Endothelial cell (in vitro differentiated cells): ENCODE results near the gene MESP2. TPM values are rescaled to one million over a fixed set of nuclear protein-coding genes. Genes with fewer than 3 reads are reported as not detected.

Source experiments
- DNase-seq: peaks from one replicate; pipeline ENCODE4 v3.0.0; 2021; ENCODE audit warnings: low spot score
- H3K27ac Mint-ChIP-seq: one replicate; pipeline ENCODE4 v1.8.0; 2021; ENCODE audit warnings: mixed read lengths, inconsistent platforms; ENCODE audit not compliant: unreplicated experiment
- H3K27me3 Mint-ChIP-seq: one replicate; pipeline ENCODE4 v1.8.0; 2021; ENCODE audit warnings: mild to moderate bottlenecking, moderate library complexity, mixed read lengths, inconsistent platforms; ENCODE audit not compliant: unreplicated experiment
- H3K36me3 Mint-ChIP-seq: one replicate; pipeline ENCODE4 v1.8.0; 2021; ENCODE audit warnings: mild to moderate bottlenecking, low read depth, mixed read lengths, inconsistent platforms; ENCODE audit not compliant: unreplicated experiment
- H3K4me1 Mint-ChIP-seq: one replicate; pipeline ENCODE4 v1.8.0; 2021; ENCODE audit warnings: mild to moderate bottlenecking, mixed read lengths, inconsistent platforms; ENCODE audit not compliant: unreplicated experiment
- H3K4me3 Mint-ChIP-seq: one replicate; pipeline ENCODE4 v1.8.0; 2021; ENCODE audit warnings: mild to moderate bottlenecking, mixed read lengths, inconsistent platforms; ENCODE audit not compliant: unreplicated experiment
- H3K9me3 Mint-ChIP-seq: one replicate; pipeline ENCODE4 v1.8.0; 2021; ENCODE audit warnings: mixed read lengths, inconsistent platforms; ENCODE audit not compliant: unreplicated experiment
- total RNA-seq: library from RNA; stranded (reverse); fragmentation: NEBNext Ultra II Directional; extraction: Animal tissue kit (Norgen Biotek cat#: 25700); gene quantifications from one replicate; pipeline ENCODE4 v1.2.1, GENCODE V29; 2021; ENCODE audit not compliant: unreplicated experiment
- TF ChIP-seq, protein P1 (sequence below): fragments of 200-600 bp; sonication (generic); IDR thresholded peaks from one replicate; pipeline ENCODE4 v1.5.0; 2021; ENCODE audit warnings: antibody characterized with exemption; ENCODE audit not compliant: unreplicated experiment

The MESP2 gene
- total RNA-seq, 1 donor from 2014 or later: 0.33 TPM

DNA sequence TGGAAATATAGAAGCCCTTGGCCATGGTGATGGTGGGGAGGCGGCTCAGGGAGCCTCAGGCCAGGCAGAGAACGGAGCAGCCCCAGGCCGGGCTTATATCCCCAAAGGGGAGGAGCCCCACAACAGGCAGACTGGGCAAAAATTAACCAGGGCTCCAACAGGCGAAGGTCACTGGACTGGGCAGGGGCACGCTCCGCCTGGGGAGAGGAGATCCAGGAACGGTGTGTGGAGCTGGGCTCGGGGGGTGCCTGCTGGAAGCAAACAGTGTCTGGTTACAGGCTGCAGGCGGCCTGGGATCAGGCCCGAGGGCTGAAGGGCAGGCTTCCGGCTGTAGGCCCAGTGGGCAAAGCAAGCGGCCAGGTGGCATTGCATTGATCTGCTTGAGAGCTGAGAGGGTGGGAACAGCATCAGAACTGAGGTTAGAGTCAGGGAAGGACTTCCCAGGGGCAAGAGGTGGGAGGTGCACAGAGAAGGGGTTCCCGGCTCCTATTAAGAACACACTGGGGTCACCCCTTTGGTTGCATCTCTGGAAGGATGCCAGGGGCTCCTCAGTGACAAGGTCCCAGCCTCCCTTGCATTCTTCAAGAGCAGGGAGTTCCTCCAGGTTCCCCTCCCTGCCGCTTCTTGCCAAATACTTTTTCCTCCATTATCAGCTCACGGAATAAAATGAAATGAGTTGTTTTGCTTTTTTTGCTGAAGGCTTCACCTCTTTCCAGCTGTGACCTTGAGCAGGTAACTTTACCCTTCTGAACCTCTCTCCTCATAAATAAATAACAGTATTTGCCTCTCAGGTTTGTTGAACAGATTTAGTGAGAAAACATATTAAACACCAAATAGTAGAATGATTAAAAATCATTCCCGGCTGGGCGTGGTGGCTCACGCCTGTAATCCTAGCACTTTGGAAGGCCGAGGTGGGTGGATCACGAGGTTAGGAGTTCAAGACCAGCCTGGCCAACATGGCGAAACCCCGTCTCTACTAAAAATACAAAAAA, 30.7 kb downstream of the MESP2 start:
- H3K27me3 Mint-ChIP-seq: peaks cover 18% of the 10 kb centered on the region
- TF ChIP-seq, protein P1, sequence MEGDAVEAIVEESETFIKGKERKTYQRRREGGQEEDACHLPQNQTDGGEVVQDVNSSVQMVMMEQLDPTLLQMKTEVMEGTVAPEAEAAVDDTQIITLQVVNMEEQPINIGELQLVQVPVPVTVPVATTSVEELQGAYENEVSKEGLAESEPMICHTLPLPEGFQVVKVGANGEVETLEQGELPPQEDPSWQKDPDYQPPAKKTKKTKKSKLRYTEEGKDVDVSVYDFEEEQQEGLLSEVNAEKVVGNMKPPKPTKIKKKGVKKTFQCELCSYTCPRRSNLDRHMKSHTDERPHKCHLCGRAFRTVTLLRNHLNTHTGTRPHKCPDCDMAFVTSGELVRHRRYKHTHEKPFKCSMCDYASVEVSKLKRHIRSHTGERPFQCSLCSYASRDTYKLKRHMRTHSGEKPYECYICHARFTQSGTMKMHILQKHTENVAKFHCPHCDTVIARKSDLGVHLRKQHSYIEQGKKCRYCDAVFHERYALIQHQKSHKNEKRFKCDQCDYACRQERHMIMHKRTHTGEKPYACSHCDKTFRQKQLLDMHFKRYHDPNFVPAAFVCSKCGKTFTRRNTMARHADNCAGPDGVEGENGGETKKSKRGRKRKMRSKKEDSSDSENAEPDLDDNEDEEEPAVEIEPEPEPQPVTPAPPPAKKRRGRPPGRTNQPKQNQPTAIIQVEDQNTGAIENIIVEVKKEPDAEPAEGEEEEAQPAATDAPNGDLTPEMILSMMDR: no peak
- peaks cover 29% of the 10 kb centered on the region for H3K4me1 Mint-ChIP-seq
- H3K36me3 Mint-ChIP-seq: peaks cover 47% of the 10 kb centered on the region
- H3K27ac Mint-ChIP-seq: no peak overlapping the region
- DNase-seq: no peak
- no peaks in the 10 kb centered on the region for H3K9me3 Mint-ChIP-seq
- H3K4me3 Mint-ChIP-seq: peak overlapping the region; percentile 42

GRCh38 chr15:89807689-89808088, 31.6 kb downstream of the MESP2 start:
- no peaks in the 10 kb centered on the region for H3K9me3 Mint-ChIP-seq
- H3K27ac Mint-ChIP-seq: no peak overlapping the region

GRCh38 chr15:89808160-89808870, 32.2 kb downstream of the MESP2 start:
- TF ChIP-seq, protein P1: no peak
- H3K9me3 Mint-ChIP-seq: no peaks in the 10 kb centered on the region
- H3K4me3 Mint-ChIP-seq: no peak overlapping the region
- no peak overlapping the region for H3K27ac Mint-ChIP-seq
- peaks cover 18% of the 10 kb centered on the region for H3K27me3 Mint-ChIP-seq
- peaks cover 29% of the 10 kb centered on the region for H3K4me1 Mint-ChIP-seq
- DNase-seq: no peak
- H3K36me3 Mint-ChIP-seq: peaks cover 40% of the 10 kb centered on the region

More at GRCh38 chr15:89807689-89808088, 31.6 kb downstream of the MESP2 start:
- TF ChIP-seq, protein P1: no peak
- peaks cover 18% of the 10 kb centered on the region for H3K27me3 Mint-ChIP-seq
- DNase-seq: no peak
- peaks cover 29% of the 10 kb centered on the region for H3K4me1 Mint-ChIP-seq
- H3K36me3 Mint-ChIP-seq: peaks cover 40% of the 10 kb centered on the region
- H3K4me3 Mint-ChIP-seq: peak overlapping the region; percentile 17

- TF ChIP-seq, protein P1: no peak
- H3K9me3 Mint-ChIP-seq: no peaks in the 10 kb centered on the region
- DNase-seq: no peak
- peaks cover 34% of the 10 kb centered on the region for H3K36me3 Mint-ChIP-seq
- peak overlapping the region; percentile 37 for H3K4me3 Mint-ChIP-seq
- H3K27ac Mint-ChIP-seq: peak overlapping the region; percentile 63
- peaks cover 21% of the 10 kb centered on the region for H3K27me3 Mint-ChIP-seq
- peaks cover 31% of the 10 kb centered on the region for H3K4me1 Mint-ChIP-seq
Observed at GRCh38 chr15:89809093-89809786, 33.1 kb downstream of the MESP2 start.
